ENCODE measurements around the gene SCCPDH. TPM values are rescaled to one million over a fixed set of nuclear protein-coding genes. Genes with fewer than 3 reads are reported as not detected.
A peak's percentile ranks its signal among the peaks of the same experiment; 100 is the strongest.

SCCPDH gene
- total and polyA plus RNA-seq, 9 of the 15 experiments (the other 6 are each of a cell fraction or from before 2014, with no cell fraction given) = 7.0 to 61.9 (median 38.3) TPM

GRCh38 chr1:246786606-246787238 is 62.5 kb downstream of the SCCPDH start:
- peaks cover 7 to 30% of the 10 kb centered on the region in 2 experiments; a peak in 4 of 5 replicates for H3K4me1 ChIP-seq (replicated peaks in 1 of 2; ENCODE audit: control insufficient read depth in 2 of 2, insufficient read depth in 2 of 2, low read length in 2 of 2)
- intact Hi-C loops (cut with micrococcal nuclease) (no loop called here), in situ Hi-C loops (cut with MboI) (no loop called here)
- POLR2A ChIA-PET = interaction anchor here (0.6 kb wide), 1 partner anchor 16 kb away, joined by 3 read pairs; no protein-coding TSS in a partner anchor
- no peak overlapping the region for H3K4me3 ChIP-seq
- peaks cover 10 to 48% of the 10 kb centered on the region in 2 experiments for H3K27me3 ChIP-seq (ENCODE audit: control insufficient read depth in 2 of 2, insufficient read depth in 2 of 2, low read length in 2 of 2)
- H4K20me1 ChIP-seq (replicated peaks; ENCODE audit: control insufficient read depth, insufficient read depth, low read length) = no peaks in the 10 kb centered on the region
- H3K9ac ChIP-seq (ENCODE audit: insufficient read depth in 1 of 2, low read depth in 2 of 2, low read length in 2 of 2) = no peak overlapping the region
- no peaks in the 10 kb centered on the region for H3K36me3 ChIP-seq (ENCODE audit: control insufficient read depth, insufficient read depth, low read length)
- no TSS peak for BruUV-seq (replicated peaks)
- H2AFZ ChIP-seq (ENCODE audit: low read depth, low read length) = no peak overlapping the region
- no peak overlapping the region for H3K4me2 ChIP-seq (ENCODE audit: insufficient read depth, low read length)
- no peaks in the 10 kb centered on the region for H3K9me1 ChIP-seq (ENCODE audit: control insufficient read depth, insufficient read depth, low read length)
- H3K27ac ChIP-seq (ENCODE audit: extremely low read depth, low read depth, low read length) = no peak overlapping the region
- no peak for DNase-seq (ENCODE audit: extremely low read depth in 1 of 4, low spot score in 3 of 4)
- no peak for FAIRE-seq
- ATAC-seq = no peak
- TF ChIP-seq NFIC (IDR thresholded peaks at IDR 0.05) (peak; percentile 54), SIN3A (IDR thresholded peaks at IDR 0.05; ENCODE audit: borderline replicate concordance in 2 of 2, control insufficient read depth in 1 of 2, low read depth in 2 of 2, low read length in 2 of 2) (no peak), SNRNP70 (optimal IDR thresholded peaks at IDR 0.05; ENCODE audit: low read depth, low read length) (no peak), POLR2G (IDR thresholded peaks at IDR 0.05; ENCODE audit: low read depth, low read length) (0 out of 2 replicates have a peak, but pooled peaks have one; percentile 22), ZNF778 (CRISPR knock-in tag; IDR thresholded peaks at IDR 0.05) (no peak)
- CTCF ChIA-PET (ENCODE audit: low intra/inter-chr PET ratio) = no interaction called here
- H3K79me2 ChIP-seq (ENCODE audit: control insufficient read depth, insufficient read depth, low read length) = no peaks in the 10 kb centered on the region
- no peaks in the 10 kb centered on the region for H3K9me3 ChIP-seq (replicated peaks; ENCODE audit: control insufficient read depth, insufficient read depth, low read depth, low read length)
- 36% methylated on average over 17 of the region's 19 CpGs for WGBS (ENCODE audit: insufficient coverage, low coverage, missing lambda C conversion rate)
